ENCODE measurements around the gene HOOK1. TPM values are rescaled to one million over a fixed set of nuclear protein-coding genes. Genes with fewer than 3 reads are reported as not detected.

HOOK1 gene
- total RNA-seq, 2 experiments from 2014 or later: not detected

- Histone ChIP-seq H3K4me1 (ENCODE audit: insufficient read depth, low read length, poor library complexity, severe bottlenecking) (no peaks in the 10 kb centered on the region), H3K27ac (ENCODE audit: low read depth, low read length, poor library complexity, severe bottlenecking) (no peak overlapping the region), H2AFZ (ENCODE audit: low read length) (no peak overlapping the region), H3K9me2 (ENCODE audit: insufficient read depth, low read length) (no peaks in the 10 kb centered on the region), H3K79me2 (ENCODE audit: insufficient read depth, low read depth, low read length) (no peaks in the 10 kb centered on the region), H3K4me3 (ENCODE audit: low read depth, low read length, poor library complexity, severe bottlenecking) (no peak overlapping the region), H3K9me3 (ENCODE audit: low read length) (no peaks in the 10 kb centered on the region), H3K36me3 (ENCODE audit: insufficient read depth, low read length) (no peaks in the 10 kb centered on the region), H4K20me1 (ENCODE audit: insufficient read depth, low read length) (no peaks in the 10 kb centered on the region), H3K4me2 (ENCODE audit: low read length) (no peak overlapping the region)
- ChIA-PET POLR2A (no interaction called here), CTCF (ENCODE audit: unreplicated experiment) (no interaction called here)
- no peak for DNase-seq (ENCODE audit: low spot score)
- TF ChIP-seq CTCF (conservative IDR thresholded peaks at IDR 0.05; ENCODE audit: low read length) (no peak), EZH2phosphoT487 (IDR thresholded peaks at IDR 0.05; ENCODE audit: borderline replicate concordance, low read depth, low read length) (no peak)
- BruUV-seq (replicated peaks): no TSS peak
- intact Hi-C loops (cut with micrococcal nuclease; ENCODE audit: unreplicated experiment): no loop called here
These were observed 37.5 kb upstream of the HOOK1 start for GRCh38 chr1:59776960-59777852.

- Histone ChIP-seq H2AFZ (ENCODE audit: low read length) (no peak overlapping the region), H3K4me1 (ENCODE audit: insufficient read depth, low read length, poor library complexity, severe bottlenecking) (no peaks in the 10 kb centered on the region), H3K79me2 (ENCODE audit: insufficient read depth, low read depth, low read length) (no peaks in the 10 kb centered on the region), H3K4me2 (ENCODE audit: low read length) (no peak overlapping the region), H3K27ac (ENCODE audit: low read depth, low read length, poor library complexity, severe bottlenecking) (no peak overlapping the region), H3K36me3 (ENCODE audit: insufficient read depth, low read length) (no peaks in the 10 kb centered on the region), H3K9me2 (ENCODE audit: insufficient read depth, low read length) (no peaks in the 10 kb centered on the region), H3K9me3 (ENCODE audit: low read length) (no peaks in the 10 kb centered on the region), H4K20me1 (ENCODE audit: insufficient read depth, low read length) (no peaks in the 10 kb centered on the region), H3K4me3 (ENCODE audit: low read depth, low read length, poor library complexity, severe bottlenecking) (no peak overlapping the region)
- CTCF ChIA-PET (ENCODE audit: unreplicated experiment): no interaction called here
- BruUV-seq (replicated peaks): no TSS peak
- no peak for TF ChIP-seq EZH2phosphoT487 (IDR thresholded peaks at IDR 0.05; ENCODE audit: borderline replicate concordance, low read depth, low read length)
- TF ChIP-seq CTCF (conservative IDR thresholded peaks at IDR 0.05; ENCODE audit: low read length): peak; percentile 33; the same call in 1 of the 2 replicates
- DNase-seq (ENCODE audit: low spot score): no peak
- POLR2A ChIA-PET: interaction anchor here (0.6 to 0.7 kb wide), 2 partner anchors 12 to 1452 kb away, joined by 3 to 6 read pairs; no protein-coding TSS in a partner anchor
- intact Hi-C loops (cut with micrococcal nuclease; ENCODE audit: unreplicated experiment): no loop called here
These were observed 34.8 kb upstream of the HOOK1 start for GRCh38 chr1:59779949-59780348.

- Histone ChIP-seq H3K27ac (ENCODE audit: low read depth, low read length, poor library complexity, severe bottlenecking) (no peak overlapping the region), H3K79me2 (ENCODE audit: insufficient read depth, low read depth, low read length) (no peaks in the 10 kb centered on the region), H3K36me3 (ENCODE audit: insufficient read depth, low read length) (no peaks in the 10 kb centered on the region), H3K9me2 (ENCODE audit: insufficient read depth, low read length) (no peaks in the 10 kb centered on the region), H3K4me3 (ENCODE audit: low read depth, low read length, poor library complexity, severe bottlenecking) (no peak overlapping the region), H3K4me2 (ENCODE audit: low read length) (no peak overlapping the region), H4K20me1 (ENCODE audit: insufficient read depth, low read length) (no peaks in the 10 kb centered on the region), H2AFZ (ENCODE audit: low read length) (no peak overlapping the region), H3K9me3 (ENCODE audit: low read length) (no peaks in the 10 kb centered on the region), H3K4me1 (ENCODE audit: insufficient read depth, low read length, poor library complexity, severe bottlenecking) (no peaks in the 10 kb centered on the region)
- ChIA-PET CTCF (ENCODE audit: unreplicated experiment) (no interaction called here), POLR2A (no interaction called here)
- no TSS peak for BruUV-seq (replicated peaks)
- no peak for DNase-seq (ENCODE audit: low spot score)
- intact Hi-C loops (cut with micrococcal nuclease; ENCODE audit: unreplicated experiment): no loop called here
- TF ChIP-seq EZH2phosphoT487 (IDR thresholded peaks at IDR 0.05; ENCODE audit: borderline replicate concordance, low read depth, low read length): no peak
These were observed 25.9 kb upstream of the HOOK1 start for GRCh38 chr1:59788825-59789224.

Data from OCI-LY7 (cell line).